ENCODE measurements around the gene LHFPL2.

LHFPL2 gene

GRCh38 chr5:78545406-78545805 lies 103.2 kb downstream of the LHFPL2 start:
- Histone ChIP-seq H3K4me3 (ENCODE audit: insufficient read depth, low read length, poor library complexity, severe bottlenecking) (no peak overlapping the region), H3K79me2 (ENCODE audit: insufficient read depth, low read length) (peaks cover 79% of the 10 kb centered on the region), H2AFZ (ENCODE audit: low read depth, low read length, severe bottlenecking) (no peak overlapping the region), H4K20me1 (ENCODE audit: low read depth, low read length) (no peaks in the 10 kb centered on the region), H3F3A (ENCODE audit: insufficient read depth) (no peaks in the 10 kb centered on the region), H3K9me2 (replicated peaks; ENCODE audit: insufficient read depth, low read length) (no peaks in the 10 kb centered on the region), H3K36me3 (ENCODE audit: low read length) (no peaks in the 10 kb centered on the region), H3K9ac (ENCODE audit: low read length) (no peak overlapping the region), H3K4me2 (ENCODE audit: low read depth, low read length, poor library complexity, severe bottlenecking) (no peak overlapping the region), H3K27me3 (ENCODE audit: low read length) (no peaks in the 10 kb centered on the region), H3K27ac (ENCODE audit: low read depth, low read length) (no peak overlapping the region), H3K9me3 (ENCODE audit: insufficient read depth, low read length) (no peaks in the 10 kb centered on the region)
- TF ChIP-seq CTCF (IDR thresholded peaks at IDR 0.05; ENCODE audit: insufficient read depth, low read length, poor library complexity, severe bottlenecking): no peak
- TF ChIP-seq EZH2phosphoT487 (conservative IDR thresholded peaks at IDR 0.05; ENCODE audit: low read length): no peak

GRCh38 chr5:78544561-78545201 lies 103.9 kb downstream of the LHFPL2 start:
- Histone ChIP-seq H3F3A (ENCODE audit: insufficient read depth) (no peaks in the 10 kb centered on the region), H3K36me3 (ENCODE audit: low read length) (no peaks in the 10 kb centered on the region), H3K4me3 (ENCODE audit: insufficient read depth, low read length, poor library complexity, severe bottlenecking) (no peak overlapping the region), H4K20me1 (ENCODE audit: low read depth, low read length) (no peaks in the 10 kb centered on the region), H3K27me3 (ENCODE audit: low read length) (no peaks in the 10 kb centered on the region), H3K27ac (ENCODE audit: low read depth, low read length) (no peak overlapping the region), H3K79me2 (ENCODE audit: insufficient read depth, low read length) (peaks cover 80% of the 10 kb centered on the region), H2AFZ (ENCODE audit: low read depth, low read length, severe bottlenecking) (no peak overlapping the region), H3K9me2 (replicated peaks; ENCODE audit: insufficient read depth, low read length) (no peaks in the 10 kb centered on the region), H3K4me2 (ENCODE audit: low read depth, low read length, poor library complexity, severe bottlenecking) (no peak overlapping the region), H3K9ac (ENCODE audit: low read length) (no peak overlapping the region), H3K9me3 (ENCODE audit: insufficient read depth, low read length) (no peaks in the 10 kb centered on the region)
- TF ChIP-seq EZH2phosphoT487 (conservative IDR thresholded peaks at IDR 0.05; ENCODE audit: low read length): no peak
- TF ChIP-seq CTCF (IDR thresholded peaks at IDR 0.05; ENCODE audit: insufficient read depth, low read length, poor library complexity, severe bottlenecking): no peak

DNA sequence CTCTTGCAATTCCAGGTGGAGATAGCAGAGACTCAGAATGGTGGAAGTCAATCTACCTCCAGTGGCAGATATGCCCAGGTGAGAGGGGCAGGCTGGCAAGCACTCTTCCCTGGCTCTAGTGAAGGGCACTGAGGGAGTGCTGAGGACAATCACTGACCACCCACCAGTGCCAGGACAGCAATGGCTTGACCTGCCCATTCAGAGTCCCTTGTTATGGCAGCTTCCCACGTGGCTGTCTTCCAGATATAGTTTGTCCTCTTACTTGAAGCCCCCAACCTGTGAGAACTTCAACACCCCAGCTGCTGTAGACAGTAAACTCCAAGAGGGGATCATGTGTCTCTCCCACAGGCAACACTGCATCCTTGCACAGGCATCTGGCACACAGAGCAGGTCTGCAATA lies 104.7 kb downstream of the LHFPL2 start:
- TF ChIP-seq EZH2phosphoT487 (conservative IDR thresholded peaks at IDR 0.05; ENCODE audit: low read length): no peak
- no peak for TF ChIP-seq CTCF (IDR thresholded peaks at IDR 0.05; ENCODE audit: insufficient read depth, low read length, poor library complexity, severe bottlenecking)
- Histone ChIP-seq H3K9me2 (replicated peaks; ENCODE audit: insufficient read depth, low read length) (no peaks in the 10 kb centered on the region), H3K79me2 (ENCODE audit: insufficient read depth, low read length) (peaks cover 80% of the 10 kb centered on the region), H3K36me3 (ENCODE audit: low read length) (no peaks in the 10 kb centered on the region), H3K4me3 (ENCODE audit: insufficient read depth, low read length, poor library complexity, severe bottlenecking) (no peak overlapping the region), H4K20me1 (ENCODE audit: low read depth, low read length) (no peaks in the 10 kb centered on the region), H3K27me3 (ENCODE audit: low read length) (no peaks in the 10 kb centered on the region), H3F3A (ENCODE audit: insufficient read depth) (no peaks in the 10 kb centered on the region), H3K9me3 (ENCODE audit: insufficient read depth, low read length) (no peaks in the 10 kb centered on the region), H3K4me2 (ENCODE audit: low read depth, low read length, poor library complexity, severe bottlenecking) (no peak overlapping the region), H2AFZ (ENCODE audit: low read depth, low read length, severe bottlenecking) (no peak overlapping the region), H3K9ac (ENCODE audit: low read length) (no peak overlapping the region), H3K27ac (ENCODE audit: low read depth, low read length) (no peak overlapping the region)
